HG03439 (cell line): Measurements from ENCODE around the gene ANXA6.
"Not testable (repeated sequence)": the region's sequence is repeated elsewhere in the genome, so short reads cannot be mapped to it uniquely, and the experiment has no call there.

Source experiments
- ATAC-seq: cut with Tn5 transposase; IDR thresholded peaks from one replicate; pipeline ENCODE4 v1.9.1; 2021; ENCODE audit warnings: mild to moderate bottlenecking, moderate library complexity; ENCODE audit not compliant: unreplicated experiment

Gene ANXA6

DNA sequence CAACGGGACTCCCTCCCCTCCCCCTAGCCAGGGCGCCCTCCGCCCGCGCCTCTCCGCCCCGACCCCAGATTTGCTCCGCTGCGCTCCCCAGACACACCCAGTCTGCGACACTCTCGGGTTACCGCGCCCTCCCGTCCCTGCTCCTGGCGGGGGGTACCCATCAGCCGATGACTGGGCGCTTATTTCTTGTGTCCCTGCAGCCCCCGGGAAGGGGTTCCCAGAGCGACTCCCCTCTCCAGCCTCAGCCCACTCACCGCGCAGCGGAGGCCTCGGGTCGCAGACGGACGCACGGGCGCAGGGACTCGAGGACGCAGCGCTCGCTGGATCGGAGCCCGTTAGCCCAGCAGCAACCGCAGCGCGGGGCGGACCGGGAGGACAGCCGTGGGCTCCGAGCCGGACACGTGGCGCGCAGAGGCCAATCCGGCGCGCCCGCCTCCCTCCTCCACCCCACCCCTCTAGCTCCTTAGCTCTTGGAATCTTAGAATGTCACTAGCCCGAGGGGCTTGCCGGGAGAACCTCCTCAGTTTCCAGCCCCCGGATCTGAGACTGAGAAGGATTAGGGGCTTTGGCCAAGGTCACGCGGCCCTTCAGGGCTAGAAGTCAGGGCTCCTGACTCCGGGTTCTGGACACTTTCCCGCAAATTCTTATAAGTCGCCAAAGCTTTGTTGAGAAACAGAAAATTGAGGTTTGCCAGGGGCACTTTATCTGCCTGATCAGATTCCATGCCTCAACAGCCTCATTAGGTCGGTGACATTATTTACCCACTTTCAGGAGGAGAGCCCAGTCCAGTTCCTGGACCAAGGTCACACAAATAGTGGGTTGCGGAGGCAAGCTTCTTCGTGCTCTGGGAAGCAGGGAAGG, at the start of gene ANXA6:
ANXA6 (minus strand) TSS at position 354 of the 861 bp plus-strand sequence. CDS start 9,878 bp downstream, outside the sequence.
- ATAC-seq: peak; percentile 47

DNA sequence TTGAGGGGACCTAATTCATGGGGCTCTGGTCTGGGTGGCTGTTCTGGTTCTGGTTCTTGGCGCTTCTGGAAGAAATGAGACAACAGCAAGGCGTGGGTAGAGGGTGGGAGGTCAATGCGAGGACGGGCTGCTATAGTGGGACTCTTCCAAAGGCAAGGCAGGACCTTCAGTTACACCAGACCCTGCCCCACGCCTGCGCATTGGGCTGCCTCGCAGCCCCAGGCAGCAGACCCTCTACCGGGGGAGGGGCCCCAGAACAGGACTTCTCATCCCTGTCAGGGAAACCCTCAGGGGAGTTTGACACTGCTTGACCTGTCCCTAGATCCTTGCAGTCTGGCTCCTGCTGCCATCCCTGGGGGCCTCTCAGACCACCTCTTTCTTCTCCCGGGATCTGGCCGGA, 47.8 kb upstream of the ANXA6 start:
- no peak for ATAC-seq

DNA sequence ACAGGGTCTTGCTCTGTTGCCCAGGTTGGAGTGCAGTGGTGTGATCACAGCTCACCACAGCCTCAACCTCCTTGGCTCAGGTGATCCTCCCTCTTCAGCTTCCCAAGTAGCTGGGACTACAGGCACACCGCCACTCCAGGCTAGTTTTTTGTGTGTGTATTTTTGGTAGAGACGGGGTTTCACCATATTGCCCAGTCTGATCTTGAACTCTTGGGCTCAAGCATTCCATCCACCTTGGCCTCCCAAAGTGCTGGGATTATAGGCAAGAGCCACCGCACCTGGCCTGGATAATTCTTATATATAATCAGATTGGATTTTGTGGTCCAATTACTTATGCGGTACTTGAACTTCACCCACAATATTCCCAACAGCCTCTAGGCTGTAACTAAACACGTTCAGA, 46.5 kb upstream of the ANXA6 start:
- no peak for ATAC-seq

DNA sequence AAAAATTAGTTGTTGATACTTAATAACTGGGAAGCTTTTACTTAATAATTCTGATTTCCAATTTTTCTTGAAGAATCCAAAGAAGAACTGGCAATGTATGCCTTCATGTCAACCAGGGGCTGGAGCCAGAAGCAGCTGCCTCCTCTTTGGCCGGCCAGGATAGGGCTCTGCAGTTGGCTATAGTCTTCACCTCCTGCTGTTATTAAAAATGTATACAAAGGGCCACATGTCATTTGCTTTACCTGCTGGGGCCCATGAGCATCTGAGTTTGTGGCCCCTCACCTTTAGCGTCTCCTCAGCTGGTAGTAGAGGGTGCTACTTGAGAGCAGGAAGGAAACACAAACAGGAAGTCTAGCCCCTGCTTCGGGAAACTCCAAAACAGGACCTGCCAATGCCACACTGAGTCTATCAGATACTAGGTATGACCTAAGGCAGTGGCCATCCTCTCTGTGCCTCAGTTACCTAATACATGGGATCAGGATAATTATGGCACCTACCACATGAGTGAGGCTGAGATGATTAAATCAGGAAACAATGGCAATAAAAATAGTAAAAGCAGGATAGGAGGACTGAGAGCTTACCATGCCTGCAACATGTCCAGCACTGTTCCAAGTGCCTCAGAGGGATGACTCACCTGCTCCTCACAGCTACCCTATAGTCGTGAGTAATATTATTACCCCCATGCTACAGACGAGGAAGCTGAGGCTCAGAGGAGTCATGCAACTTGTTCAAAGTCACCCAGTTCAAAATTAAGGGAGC, 45.0 kb upstream of the ANXA6 start:
- no peak for ATAC-seq

DNA sequence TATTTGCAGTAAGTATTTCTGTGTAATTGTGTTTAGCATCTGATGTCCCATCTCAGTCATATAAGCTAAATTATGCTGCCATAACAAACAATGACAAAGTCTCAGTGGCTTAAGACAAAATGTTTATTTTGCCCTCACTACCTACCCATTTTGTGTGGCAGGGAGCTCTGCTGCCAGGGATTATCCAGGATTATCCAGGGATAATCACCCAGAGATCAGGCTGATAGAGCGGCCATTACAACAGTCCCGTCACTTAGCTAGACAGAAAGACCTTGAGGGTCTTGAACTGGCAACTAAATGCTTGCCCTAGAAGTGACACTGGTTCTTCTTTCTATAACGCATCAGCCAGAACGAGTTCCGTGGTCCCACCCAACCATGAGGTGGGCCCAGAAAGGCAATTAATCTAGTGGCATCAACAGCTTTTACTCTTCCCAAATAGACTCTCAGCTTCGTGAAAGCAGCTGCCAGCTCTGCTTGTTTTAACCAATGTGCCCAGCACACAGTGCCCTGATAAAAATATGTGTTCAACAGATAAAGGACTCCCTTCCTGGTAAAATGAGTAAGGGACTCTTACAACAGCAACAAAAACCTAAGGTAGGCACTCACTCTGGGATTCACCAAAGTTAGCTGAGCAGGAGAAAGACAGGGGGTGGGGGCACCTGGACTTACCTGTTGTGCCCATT, 43.5 kb upstream of the ANXA6 start:
- ATAC-seq: no peak

DNA sequence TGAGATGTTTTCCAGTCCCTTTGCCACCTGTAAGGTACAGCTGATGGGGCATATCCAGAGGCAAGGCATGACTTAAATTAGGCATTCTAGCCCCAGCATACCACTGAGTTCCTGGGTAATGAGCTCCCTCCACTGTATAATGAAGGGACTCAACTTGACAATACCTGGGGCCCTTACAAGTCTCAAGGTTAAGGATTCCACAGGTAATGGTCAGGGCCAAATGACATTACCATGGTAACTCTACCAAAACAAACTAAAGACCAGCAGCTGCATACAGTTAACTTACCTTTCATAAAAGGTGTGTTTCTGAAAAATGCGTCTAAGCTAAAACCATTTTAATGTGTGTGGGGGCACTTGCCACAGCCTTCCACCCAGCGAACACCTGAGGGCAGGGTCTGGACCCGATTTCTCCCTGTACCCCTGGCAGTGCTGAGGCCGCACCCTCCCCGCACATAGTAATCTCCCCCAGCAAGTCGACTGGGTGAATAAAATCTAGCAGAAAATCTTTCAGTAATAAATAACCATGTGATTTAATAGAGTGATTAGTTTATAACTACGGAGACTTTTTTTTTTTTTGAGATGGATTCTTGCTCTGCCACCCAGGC, 42.1 kb upstream of the ANXA6 start:
- ATAC-seq: no peak

DNA sequence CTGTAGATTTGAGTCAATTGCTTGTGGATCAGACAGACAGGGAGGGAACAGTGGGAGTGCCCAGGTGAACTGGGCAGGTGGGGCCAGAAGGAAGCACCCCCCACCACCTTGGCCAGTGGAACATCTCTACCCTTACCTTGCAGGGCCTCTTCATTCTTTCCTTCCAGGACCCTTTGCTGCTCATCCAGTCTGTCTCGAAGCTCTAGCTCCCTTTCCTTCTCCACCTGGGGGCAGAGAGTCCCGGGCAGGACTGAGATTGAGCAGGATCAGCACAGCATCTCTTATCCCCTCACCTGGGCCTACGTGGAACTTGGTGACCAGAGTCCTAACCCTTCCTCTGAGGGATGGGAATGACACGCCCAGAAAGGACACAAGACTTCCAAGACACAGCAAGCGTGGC, 41.3 kb upstream of the ANXA6 start:
- no peak for ATAC-seq

DNA sequence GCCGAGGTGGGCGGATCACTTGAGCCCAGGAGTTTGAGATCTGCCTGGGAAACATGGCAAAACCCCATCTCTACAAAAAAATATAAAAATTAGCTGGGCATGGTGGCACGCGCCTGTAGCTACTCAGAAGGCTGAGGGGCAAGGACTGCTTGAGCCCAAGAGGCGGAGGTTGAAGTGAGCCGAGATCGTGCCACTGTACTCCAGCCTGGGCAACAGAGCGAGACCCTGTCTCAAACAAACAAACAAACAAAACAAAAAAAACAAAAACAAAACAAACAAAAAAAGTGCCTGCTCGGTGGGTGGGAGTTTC, 39.7 kb upstream of the ANXA6 start:
- not testable (repeated sequence) for ATAC-seq

DNA sequence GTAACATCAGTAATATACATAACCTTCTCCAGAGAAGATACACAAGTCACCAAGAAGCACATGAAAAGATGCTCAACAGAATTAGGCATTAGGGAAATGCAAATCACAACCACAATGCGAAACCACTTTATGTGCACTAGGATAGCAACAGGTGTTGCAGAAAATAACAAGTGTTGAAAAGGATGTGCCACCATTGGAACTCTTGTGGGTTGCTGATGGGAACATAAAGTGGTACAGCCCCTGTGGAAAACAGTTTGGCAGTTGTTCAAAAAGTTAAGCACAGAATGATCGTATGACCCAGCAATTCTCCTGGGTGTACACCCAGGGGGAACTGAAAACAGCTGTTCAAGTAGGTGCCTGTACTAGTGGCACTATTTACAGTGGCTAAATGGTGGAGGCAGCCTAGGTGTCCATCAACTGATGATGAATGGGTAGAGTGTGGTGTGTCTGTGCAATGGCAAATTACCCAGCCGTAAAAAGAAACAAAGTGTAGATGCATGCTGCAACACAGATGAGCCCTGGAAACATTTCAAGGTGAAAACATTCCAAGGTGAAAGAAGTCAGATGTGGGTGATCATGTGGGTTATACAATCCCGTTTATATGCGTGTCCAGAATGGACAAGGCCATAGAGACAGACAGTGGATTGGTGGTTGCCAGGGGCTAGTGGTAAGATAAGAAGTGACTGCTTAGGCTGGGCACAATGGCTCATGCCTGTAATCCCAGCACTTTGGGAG, 39.1 kb upstream of the ANXA6 start:
- ATAC-seq: peak; percentile 93

DNA sequence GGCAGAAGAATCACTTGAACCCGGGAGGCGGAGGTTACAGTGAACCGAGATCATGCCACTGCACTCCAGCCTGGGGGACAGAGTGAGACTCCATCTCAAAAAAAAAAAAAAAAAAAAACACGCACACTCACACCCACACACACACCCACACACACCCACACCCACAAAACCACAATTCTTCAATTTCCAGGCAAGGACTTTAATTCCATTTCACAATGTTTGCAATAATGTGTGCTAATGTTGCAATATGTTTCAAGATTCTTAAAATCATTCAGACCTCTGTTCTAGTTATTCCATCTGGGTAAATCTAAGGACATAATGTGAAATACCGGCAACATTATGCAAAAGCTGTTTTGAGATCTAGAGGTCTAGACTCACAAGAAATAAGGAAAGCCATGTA, 38.0 kb upstream of the ANXA6 start:
- no peak for ATAC-seq

DNA sequence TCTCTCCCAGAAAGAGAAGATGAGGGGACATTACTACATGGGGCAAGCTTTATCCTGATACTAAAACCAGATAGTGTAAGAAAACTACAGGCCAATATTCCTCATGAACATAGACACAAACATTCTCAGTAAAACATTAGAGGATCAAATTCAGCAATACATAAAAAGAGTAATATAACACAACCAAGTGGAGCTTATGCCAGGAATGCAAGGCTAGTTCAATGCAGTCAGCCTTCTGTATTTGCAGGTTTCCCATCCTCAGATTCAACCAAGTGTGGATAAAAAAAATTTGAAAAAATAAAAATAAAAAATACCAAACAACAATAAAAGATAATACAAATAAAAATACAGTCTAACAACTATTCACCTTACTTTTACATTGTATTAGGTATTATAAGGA, 35.0 kb upstream of the ANXA6 start:
- no peak for ATAC-seq

DNA sequence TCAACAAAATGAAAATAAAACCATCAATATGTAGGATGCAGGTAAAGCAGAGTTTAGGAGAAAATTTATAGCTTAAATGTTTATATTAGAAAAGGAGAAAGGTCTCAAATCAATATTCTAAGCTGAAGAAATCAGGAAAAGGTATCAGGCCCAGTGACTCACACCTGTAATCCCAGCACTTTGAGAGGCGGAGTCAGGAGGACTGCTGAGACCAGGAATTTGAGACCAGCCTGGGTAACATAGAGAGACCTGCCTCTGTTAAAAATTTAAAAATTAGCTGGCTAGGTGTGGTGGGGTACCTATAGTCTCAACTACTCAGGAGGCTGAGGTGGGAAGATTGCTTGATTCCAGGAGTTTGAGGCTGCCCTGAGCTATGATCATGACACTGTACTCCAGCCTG, 34.1 kb upstream of the ANXA6 start:
- ATAC-seq: no peak

DNA sequence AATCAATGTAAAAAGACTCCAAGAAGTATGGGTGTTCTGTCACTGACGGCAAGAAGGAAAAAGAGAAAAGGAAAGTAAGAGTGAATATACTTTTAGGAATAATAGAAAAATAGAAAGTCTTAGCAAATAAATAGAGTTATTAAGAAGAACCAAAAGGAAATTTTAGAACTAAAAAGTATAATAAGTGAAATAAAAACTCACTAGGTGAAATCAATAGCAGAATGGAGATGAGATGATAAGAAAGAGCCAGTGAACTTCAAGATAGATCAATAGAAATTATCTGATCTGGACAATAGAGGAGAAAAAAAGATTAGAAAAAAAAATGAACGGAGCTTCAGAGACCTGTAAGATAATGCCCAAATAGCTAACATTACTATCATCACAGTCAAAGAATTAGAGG, 31.6 kb upstream of the ANXA6 start:
- no peak for ATAC-seq

DNA sequence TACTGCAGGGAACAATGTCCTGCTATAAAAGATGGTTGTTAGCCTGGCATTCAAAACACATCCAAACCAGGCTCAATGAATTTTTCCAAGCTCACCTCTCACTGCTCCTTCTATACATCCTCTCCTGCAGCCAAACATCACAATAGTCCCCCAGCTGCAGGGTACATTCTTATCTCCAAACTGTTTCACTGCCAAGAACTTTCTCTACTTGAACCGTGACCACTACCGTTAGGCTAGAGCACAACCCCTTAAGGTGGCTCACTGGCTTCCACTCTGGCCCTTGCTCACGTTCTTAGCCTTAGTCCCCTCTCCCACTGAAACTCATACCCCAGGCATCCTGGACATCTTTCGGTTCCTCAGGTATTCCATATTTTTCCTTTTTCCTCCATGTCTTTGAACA, 29.0 kb upstream of the ANXA6 start:
- no peak for ATAC-seq

DNA sequence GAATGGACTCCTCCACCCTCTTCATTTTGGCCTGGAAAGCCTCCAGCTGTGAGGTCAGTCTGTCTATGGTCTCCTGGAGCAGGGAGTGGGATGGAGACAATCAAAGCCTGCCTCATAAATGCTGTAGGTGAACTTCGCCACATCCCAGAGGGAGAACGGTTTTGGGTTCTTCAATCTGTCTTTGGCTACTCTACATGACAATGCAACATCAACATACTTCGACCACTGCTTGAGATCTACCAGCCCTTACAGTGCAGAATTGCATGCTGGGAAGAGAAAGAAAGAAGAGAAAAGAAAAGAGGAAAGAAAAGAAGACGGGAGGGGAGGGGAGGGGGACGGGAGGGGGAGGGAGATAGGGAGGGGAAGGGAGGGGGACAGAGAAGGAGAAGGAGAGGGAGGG, 28.5 kb upstream of the ANXA6 start:
- ATAC-seq: no peak

DNA sequence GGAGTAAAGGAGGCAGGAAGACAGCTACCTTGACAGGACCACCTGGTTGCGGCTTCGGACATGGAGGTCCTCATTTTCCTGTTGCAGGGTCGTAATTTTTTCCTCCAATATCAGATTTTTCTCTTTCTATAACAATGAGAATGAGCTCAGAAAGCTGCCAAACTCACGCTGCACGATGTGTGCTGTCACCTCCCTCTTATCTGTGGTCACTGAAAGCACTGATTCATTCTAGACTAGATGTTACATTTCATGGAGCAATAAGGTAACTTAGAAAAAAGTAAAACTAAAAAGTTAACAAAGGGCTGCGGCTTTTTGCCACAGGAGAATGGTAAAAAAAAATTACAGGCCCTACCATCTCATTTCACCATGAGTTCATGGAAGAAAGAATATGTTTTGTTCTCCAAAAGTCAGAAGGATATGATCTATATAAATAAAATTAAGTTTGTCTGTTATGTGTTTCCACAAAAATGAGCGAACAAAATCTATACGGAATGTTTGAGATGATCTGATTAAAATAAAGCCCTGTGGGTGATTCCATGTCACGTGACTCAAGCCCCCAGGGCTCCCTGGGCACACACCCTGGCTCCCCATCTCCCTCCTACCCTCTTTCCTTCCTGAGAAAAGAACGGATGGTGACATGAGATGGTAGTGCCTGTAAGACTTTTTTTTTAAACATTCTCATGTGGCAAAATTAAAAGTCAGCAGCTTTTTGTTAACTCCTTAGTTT, 26.9 kb upstream of the ANXA6 start:
- ATAC-seq: no peak

DNA sequence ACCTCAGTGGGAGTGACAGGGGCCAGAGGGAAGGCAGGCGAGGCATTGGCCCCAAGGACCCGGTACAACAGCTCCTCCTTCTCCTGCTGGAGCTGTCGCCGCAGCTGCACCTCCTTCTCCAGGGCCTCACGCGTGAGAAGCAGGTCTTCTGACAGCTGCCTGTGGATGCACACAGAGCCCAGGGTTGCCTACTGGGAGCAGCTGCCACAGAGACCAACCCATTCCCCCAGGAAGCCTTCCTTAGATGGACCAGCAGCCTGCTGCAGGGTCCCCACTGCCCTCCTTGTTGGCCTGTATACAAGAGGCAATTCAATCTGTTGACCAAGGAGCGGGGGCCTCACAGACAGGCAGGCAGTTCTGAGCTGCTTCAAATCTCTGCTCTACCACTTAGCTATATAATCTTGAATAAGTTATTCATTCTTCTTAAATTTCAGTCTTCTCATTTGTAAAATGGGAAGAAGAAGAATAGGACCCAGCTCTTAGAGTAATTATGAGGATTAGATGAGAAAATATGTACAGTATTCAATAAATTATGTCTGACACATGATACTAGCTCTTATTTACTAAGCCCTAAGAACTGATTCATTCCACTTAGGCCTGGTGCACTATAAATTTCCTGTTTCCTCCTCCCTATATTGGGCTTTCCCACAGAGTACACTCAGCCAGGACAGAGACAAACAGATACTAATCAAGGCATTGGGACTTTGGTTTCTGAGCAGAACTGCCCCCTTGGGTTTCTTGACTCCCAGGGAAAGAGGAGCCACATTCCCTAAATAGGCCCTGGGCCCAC, 26.1 kb upstream of the ANXA6 start:
- no peak for ATAC-seq

DNA sequence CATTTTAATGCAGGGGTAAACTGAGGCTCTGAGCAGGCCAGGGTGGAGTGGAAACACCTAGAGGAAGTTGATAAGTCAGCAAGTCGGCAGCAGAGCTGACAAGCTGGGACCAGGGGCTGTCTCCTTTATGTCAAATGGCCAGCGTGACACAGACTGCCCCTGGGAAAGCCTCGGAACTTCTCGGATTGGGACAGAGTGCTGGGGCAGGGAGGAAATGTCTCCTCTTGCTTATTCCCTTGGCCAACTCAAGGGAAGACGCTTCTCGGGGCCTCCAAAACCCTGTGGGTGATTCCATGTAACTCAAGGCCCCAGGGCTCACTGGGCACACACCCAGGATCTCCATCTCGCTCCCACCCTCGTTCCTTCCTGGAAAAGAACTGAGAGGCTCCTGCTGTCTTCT, 25.4 kb upstream of the ANXA6 start:
- ATAC-seq: no peak

DNA sequence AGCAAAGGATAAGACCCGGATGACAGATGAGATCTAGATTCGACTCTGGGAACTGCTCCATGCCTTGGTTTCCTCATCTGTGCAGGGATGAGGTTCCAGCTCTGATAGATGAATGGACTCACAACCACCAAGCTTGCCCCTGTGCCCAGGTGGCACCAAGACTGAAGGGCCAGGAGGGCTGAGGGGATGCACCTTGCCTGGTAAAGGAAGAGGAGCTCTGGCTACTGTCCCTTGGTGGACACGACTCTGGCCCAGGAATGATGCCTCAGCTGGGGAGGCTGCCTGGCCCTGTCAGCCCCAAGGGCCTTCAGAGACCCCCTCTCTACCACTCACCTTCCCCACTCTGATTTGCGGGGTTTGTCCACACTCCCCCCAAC, 24.9 kb upstream of the ANXA6 start:
- ATAC-seq: no peak
